Measurements from ENCODE around the gene ATP6V0A4.

ATP6V0A4 gene

GRCh38 chr7:138657854-138658386 lies 140.1 kb downstream of the ATP6V0A4 start:
- no peak for DNase-seq (ENCODE audit: low spot score)
- in situ Hi-C loops (cut with MboI; ENCODE audit: low pct_unique_long_range_greater_than_20kb, low sequenced_read_pairs, unreplicated experiment), result no loop called here
- TF ChIP-seq CTCF (IDR thresholded peaks at IDR 0.05; ENCODE audit: extremely low read depth, insufficient read depth, missing control alignments), result no peak

DNA sequence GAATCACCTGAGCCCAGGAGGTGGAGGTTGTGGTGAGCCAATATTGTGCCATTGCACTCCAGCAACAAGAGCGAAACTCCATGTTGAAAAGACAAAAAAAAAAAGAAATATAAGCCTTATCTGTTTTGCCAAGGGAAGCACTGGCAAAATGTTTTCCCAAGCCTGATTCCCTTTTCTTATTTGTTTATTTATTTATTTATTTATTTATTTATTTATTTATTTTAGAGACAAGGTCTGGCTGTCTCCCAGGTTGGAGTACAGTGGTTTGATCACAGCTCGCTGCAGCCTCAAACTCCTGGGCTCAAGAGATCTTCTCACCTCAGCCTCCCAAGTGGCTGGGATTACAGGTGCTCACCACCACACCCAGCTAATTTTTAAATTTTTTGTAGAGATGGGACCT lies 141.0 kb downstream of the ATP6V0A4 start:
- in situ Hi-C loops (cut with MboI; ENCODE audit: low pct_unique_long_range_greater_than_20kb, low sequenced_read_pairs, unreplicated experiment), result no loop called here
- TF ChIP-seq CTCF (IDR thresholded peaks at IDR 0.05; ENCODE audit: extremely low read depth, insufficient read depth, missing control alignments), result no peak
- DNase-seq (ENCODE audit: low spot score), result no peak
